ENCODE data around the gene E2F1. TPM values are rescaled to one million over a fixed set of nuclear protein-coding genes. Genes with fewer than 3 reads are reported as not detected.
"Not testable (repeated sequence)": the region's sequence is repeated elsewhere in the genome, so short reads cannot be mapped to it uniquely, and the experiment has no call there.

Gene E2F1
- total and polyA plus RNA-seq, 4 donors: 0.10 to 11.0 (median 0.88) TPM

GRCh38 chr20:33646959-33647602, 39.1 kb downstream of the E2F1 start:
- not testable (repeated sequence) for H3K9ac ChIP-seq (ENCODE audit: low read depth in 1 of 2, low read length in 2 of 2); DNase-seq (ENCODE audit: low spot score); H3K9me3 ChIP-seq (ENCODE audit: control insufficient read depth in 4 of 4, low read length in 3 of 4); H3K27me3 ChIP-seq (ENCODE audit: control insufficient read depth in 4 of 4, insufficient read depth in 4 of 4, low read length in 3 of 4)
- Histone ChIP-seq H3K4me3 (ENCODE audit: low read depth in 1 of 3, low read length in 3 of 3) (peak overlapping the region in 1 of 3 donors; percentile 44), H3K4me1 (ENCODE audit: control insufficient read depth in 4 of 4, insufficient read depth in 4 of 4, low read length in 3 of 4) (peaks cover 0 to 28% (median 21%) of the 10 kb centered on the region in 4 donors), H3K27ac (ENCODE audit: low read depth in 1 of 2, low read length in 2 of 2) (peak overlapping the region; percentile 61 to 67), H3K36me3 (ENCODE audit: control insufficient read depth in 4 of 4, insufficient read depth in 3 of 4, low read depth in 1 of 4, low read length in 3 of 4) (peaks cover 4 to 19% (median 13%) of the 10 kb centered on the region in 4 donors)
- WGBS: 46% methylated on average over 14 of the region's 14 CpGs
- TF ChIP-seq, protein P1, sequence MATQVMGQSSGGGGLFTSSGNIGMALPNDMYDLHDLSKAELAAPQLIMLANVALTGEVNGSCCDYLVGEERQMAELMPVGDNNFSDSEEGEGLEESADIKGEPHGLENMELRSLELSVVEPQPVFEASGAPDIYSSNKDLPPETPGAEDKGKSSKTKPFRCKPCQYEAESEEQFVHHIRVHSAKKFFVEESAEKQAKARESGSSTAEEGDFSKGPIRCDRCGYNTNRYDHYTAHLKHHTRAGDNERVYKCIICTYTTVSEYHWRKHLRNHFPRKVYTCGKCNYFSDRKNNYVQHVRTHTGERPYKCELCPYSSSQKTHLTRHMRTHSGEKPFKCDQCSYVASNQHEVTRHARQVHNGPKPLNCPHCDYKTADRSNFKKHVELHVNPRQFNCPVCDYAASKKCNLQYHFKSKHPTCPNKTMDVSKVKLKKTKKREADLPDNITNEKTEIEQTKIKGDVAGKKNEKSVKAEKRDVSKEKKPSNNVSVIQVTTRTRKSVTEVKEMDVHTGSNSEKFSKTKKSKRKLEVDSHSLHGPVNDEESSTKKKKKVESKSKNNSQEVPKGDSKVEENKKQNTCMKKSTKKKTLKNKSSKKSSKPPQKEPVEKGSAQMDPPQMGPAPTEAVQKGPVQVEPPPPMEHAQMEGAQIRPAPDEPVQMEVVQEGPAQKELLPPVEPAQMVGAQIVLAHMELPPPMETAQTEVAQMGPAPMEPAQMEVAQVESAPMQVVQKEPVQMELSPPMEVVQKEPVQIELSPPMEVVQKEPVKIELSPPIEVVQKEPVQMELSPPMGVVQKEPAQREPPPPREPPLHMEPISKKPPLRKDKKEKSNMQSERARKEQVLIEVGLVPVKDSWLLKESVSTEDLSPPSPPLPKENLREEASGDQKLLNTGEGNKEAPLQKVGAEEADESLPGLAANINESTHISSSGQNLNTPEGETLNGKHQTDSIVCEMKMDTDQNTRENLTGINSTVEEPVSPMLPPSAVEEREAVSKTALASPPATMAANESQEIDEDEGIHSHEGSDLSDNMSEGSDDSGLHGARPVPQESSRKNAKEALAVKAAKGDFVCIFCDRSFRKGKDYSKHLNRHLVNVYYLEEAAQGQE (IDR thresholded peaks at IDR 0.05): peak; percentile 24

GRCh38 chr20:33646191-33646590, 40.0 kb downstream of the E2F1 start:
- Histone ChIP-seq H3K27ac (ENCODE audit: low read depth in 1 of 2, low read length in 2 of 2) (no peak overlapping the region), H3K9me3 (ENCODE audit: control insufficient read depth in 4 of 4, low read length in 3 of 4) (no peaks in the 10 kb centered on the region), H3K9ac (ENCODE audit: low read depth in 1 of 2, low read length in 2 of 2) (no peak overlapping the region), H3K4me3 (ENCODE audit: low read depth in 1 of 3, low read length in 3 of 3) (no peak overlapping the region), H3K4me1 (ENCODE audit: control insufficient read depth in 4 of 4, insufficient read depth in 4 of 4, low read length in 3 of 4) (peaks cover 0 to 28% (median 21%) of the 10 kb centered on the region in 4 donors), H3K27me3 (ENCODE audit: control insufficient read depth in 4 of 4, insufficient read depth in 4 of 4, low read length in 3 of 4) (no peaks in the 10 kb centered on the region), H3K36me3 (ENCODE audit: control insufficient read depth in 4 of 4, insufficient read depth in 3 of 4, low read depth in 1 of 4, low read length in 3 of 4) (peaks cover 6 to 22% (median 18%) of the 10 kb centered on the region in 4 donors)
- no peak for TF ChIP-seq ZBTB33 (IDR thresholded peaks at IDR 0.05)
- no peak for TF ChIP-seq GABPA (IDR thresholded peaks at IDR 0.05 in 1 of 2, conservative IDR thresholded peaks at IDR 0.05 in 1 of 2)
- TF ChIP-seq JUND (IDR thresholded peaks at IDR 0.05): no peak
- TF ChIP-seq HNF4A (conservative IDR thresholded peaks at IDR 0.05): no peak
- no peak for TF ChIP-seq NR2F2 (IDR thresholded peaks at IDR 0.05)
- TF ChIP-seq ATF3 (IDR thresholded peaks at IDR 0.05): no peak
- no peak for TF ChIP-seq YY1 (IDR thresholded peaks at IDR 0.05)
- 92% methylated on average over 5 of the region's 5 CpGs for WGBS
- no peak for DNase-seq (ENCODE audit: low spot score)

DNA sequence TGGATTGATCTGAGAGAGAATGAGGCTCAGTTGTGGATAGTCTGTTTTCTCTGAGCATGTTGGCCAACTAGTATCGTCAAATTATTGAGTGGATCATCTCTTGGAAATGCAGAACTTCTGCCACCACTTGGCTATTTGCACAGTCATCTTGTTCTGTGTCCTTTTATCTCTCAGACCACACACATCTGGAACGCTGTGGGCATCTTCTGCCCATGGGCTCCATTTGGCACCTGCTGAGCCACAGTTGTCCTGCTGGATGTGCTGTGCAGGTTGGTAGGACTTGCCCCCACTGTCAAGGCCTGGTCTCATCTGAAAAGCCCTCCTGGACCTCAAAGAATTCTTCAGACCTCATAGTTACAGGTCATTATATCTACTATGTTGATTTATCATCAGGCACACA, 40.8 kb downstream of the E2F1 start:
- H3K9ac ChIP-seq (ENCODE audit: low read depth in 1 of 2, low read length in 2 of 2): no peak overlapping the region
- no peak overlapping the region for H3K4me3 ChIP-seq (ENCODE audit: low read depth in 1 of 3, low read length in 3 of 3)
- no peak overlapping the region for H3K27ac ChIP-seq (ENCODE audit: low read depth in 1 of 2, low read length in 2 of 2)
- H3K4me1 ChIP-seq (ENCODE audit: control insufficient read depth in 4 of 4, insufficient read depth in 4 of 4, low read length in 3 of 4): peaks cover 0 to 28% (median 21%) of the 10 kb centered on the region in 4 donors
- H3K27me3 ChIP-seq (ENCODE audit: control insufficient read depth in 4 of 4, insufficient read depth in 4 of 4, low read length in 3 of 4): no peaks in the 10 kb centered on the region
- no peak for DNase-seq (ENCODE audit: low spot score)
- TF ChIP-seq FOXA1 (IDR thresholded peaks at IDR 0.05) (no peak), TAF1 (conservative IDR thresholded peaks at IDR 0.05) (no peak), FOXA2 (IDR thresholded peaks at IDR 0.05) (no peak), JUND (IDR thresholded peaks at IDR 0.05) (no peak)
- peaks cover 6 to 27% (median 21%) of the 10 kb centered on the region in 4 donors for H3K36me3 ChIP-seq (ENCODE audit: control insufficient read depth in 4 of 4, insufficient read depth in 3 of 4, low read depth in 1 of 4, low read length in 3 of 4)
- H3K9me3 ChIP-seq (ENCODE audit: control insufficient read depth in 4 of 4, low read length in 3 of 4): no peaks in the 10 kb centered on the region
- WGBS: 82% methylated on average over 2 of the region's 2 CpGs
